ENCODE results near the gene ZBTB16.

Gene ZBTB16, protein sequence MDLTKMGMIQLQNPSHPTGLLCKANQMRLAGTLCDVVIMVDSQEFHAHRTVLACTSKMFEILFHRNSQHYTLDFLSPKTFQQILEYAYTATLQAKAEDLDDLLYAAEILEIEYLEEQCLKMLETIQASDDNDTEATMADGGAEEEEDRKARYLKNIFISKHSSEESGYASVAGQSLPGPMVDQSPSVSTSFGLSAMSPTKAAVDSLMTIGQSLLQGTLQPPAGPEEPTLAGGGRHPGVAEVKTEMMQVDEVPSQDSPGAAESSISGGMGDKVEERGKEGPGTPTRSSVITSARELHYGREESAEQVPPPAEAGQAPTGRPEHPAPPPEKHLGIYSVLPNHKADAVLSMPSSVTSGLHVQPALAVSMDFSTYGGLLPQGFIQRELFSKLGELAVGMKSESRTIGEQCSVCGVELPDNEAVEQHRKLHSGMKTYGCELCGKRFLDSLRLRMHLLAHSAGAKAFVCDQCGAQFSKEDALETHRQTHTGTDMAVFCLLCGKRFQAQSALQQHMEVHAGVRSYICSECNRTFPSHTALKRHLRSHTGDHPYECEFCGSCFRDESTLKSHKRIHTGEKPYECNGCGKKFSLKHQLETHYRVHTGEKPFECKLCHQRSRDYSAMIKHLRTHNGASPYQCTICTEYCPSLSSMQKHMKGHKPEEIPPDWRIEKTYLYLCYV

DNA sequence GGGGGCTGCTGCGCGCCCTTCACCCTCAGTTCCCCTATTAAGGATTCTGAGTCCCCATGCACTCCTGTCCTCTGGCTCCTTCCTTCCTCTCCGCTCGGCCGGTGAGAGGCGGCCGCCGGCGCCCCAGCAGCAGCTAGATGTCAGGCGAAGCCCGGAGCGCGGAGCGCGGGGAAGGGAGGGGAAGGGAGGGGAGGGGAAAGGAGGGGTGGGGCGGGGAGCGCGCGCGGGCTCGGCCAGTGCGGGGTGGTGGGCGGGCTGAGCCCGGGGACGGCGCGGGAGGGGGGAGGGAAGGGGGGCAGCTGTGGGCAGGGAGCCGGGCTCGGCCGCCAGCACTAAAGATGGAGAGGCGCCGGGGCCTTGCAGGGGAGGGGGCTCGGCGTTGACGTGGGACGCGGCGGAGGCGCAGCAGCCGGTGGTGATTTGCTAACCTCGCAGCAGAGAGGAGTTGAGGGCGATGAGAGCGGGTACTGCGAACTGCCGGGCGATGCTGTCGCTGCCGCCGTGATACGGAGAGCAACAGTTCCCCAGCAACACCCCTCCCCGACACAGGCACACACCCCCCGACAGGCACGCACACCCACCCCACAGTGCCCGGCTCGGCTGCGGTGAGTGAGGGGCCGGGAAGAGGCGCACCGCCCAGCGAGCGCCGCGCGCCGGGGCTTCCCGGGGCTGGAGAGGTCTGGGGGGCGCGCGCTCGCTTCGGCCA lies at the start of gene ZBTB16:
TSS of gene ZBTB16 (plus strand) at position 434 of the 706 bp plus-strand sequence. CDS start 3,590 bp downstream, outside the sequence.
- ChIA-PET CTCF (interaction anchor here (0.6 to 1.5 kb wide), 5 partner anchors 24 to 202 kb away, joined by 3 to 9 read pairs (median 3); no protein-coding TSS in a partner anchor), POLR2A (ENCODE audit: low non-redundant PET) (no interaction called here)
- TF ChIP-seq, protein P1, sequence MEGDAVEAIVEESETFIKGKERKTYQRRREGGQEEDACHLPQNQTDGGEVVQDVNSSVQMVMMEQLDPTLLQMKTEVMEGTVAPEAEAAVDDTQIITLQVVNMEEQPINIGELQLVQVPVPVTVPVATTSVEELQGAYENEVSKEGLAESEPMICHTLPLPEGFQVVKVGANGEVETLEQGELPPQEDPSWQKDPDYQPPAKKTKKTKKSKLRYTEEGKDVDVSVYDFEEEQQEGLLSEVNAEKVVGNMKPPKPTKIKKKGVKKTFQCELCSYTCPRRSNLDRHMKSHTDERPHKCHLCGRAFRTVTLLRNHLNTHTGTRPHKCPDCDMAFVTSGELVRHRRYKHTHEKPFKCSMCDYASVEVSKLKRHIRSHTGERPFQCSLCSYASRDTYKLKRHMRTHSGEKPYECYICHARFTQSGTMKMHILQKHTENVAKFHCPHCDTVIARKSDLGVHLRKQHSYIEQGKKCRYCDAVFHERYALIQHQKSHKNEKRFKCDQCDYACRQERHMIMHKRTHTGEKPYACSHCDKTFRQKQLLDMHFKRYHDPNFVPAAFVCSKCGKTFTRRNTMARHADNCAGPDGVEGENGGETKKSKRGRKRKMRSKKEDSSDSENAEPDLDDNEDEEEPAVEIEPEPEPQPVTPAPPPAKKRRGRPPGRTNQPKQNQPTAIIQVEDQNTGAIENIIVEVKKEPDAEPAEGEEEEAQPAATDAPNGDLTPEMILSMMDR (conservative IDR thresholded peaks at IDR 0.05; ENCODE audit: low read depth), result peak; percentile 46; the same call in 1 of the 2 replicates
- DNase-seq (ENCODE audit: low spot score), result peak; percentile 59
- peak within 1 kb of the TSS; percentile 93 for H3K27ac ChIP-seq

DNA sequence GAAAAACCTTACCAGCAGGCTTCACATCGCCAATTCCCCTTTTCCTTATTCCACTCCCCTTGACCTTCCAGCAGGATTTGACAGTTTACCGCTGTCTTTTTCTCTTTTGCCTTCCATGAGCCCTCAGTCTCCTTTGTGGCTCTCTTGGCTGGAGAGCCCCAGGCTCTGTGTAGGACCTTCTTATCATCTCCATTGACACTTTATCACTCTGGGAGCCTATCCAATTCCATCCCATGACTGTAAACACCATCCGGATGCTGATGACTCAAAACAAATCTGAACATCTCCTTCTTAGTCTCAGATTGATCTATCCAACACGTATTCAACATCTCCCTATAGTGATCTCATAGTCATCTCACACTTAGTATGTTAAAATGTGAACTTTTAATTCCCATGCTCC lies 48.6 kb upstream of the ZBTB16 start:
- CTCF ChIA-PET, result interaction anchor here (0.6 kb wide), 1 partner anchor 101 kb away, joined by 10 read pairs; no protein-coding TSS in a partner anchor
- no peak for DNase-seq (ENCODE audit: low spot score)

DNA sequence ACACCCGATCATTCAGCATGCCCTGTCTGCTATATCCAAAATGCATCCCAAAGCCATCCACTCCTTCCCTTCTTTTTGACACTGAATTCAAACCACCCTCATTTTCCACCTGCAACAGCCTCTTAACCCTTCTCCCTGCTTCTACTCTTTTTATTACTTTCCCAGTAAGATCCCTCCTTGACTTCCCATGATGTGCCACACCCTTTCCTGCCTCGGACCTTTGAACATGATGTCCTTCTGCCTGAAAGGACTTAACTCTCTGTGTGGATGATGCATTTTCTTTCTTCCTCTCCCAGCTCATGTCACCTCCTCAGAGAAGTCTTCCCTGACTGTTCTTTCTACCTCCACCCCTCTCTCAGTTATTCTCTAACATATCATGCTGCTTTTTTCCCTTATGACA lies 48.1 kb upstream of the ZBTB16 start:
- ChIA-PET CTCF (interaction anchor here (0.7 kb wide), 1 partner anchor 18 kb away, joined by 3 read pairs; no protein-coding TSS in a partner anchor), POLR2A (ENCODE audit: low non-redundant PET) (no interaction called here)
- no peak overlapping the region for H3K27ac ChIP-seq
- DNase-seq (ENCODE audit: low spot score), result no peak
- TF ChIP-seq, protein P1 (conservative IDR thresholded peaks at IDR 0.05; ENCODE audit: low read depth), result no peak

More for the DNA sequence above, 48.6 kb upstream of the ZBTB16 start:
- TF ChIP-seq, protein P1 (conservative IDR thresholded peaks at IDR 0.05; ENCODE audit: low read depth), result no peak
- no peak overlapping the region for H3K27ac ChIP-seq
- POLR2A ChIA-PET (ENCODE audit: low non-redundant PET), result no interaction called here

DNA sequence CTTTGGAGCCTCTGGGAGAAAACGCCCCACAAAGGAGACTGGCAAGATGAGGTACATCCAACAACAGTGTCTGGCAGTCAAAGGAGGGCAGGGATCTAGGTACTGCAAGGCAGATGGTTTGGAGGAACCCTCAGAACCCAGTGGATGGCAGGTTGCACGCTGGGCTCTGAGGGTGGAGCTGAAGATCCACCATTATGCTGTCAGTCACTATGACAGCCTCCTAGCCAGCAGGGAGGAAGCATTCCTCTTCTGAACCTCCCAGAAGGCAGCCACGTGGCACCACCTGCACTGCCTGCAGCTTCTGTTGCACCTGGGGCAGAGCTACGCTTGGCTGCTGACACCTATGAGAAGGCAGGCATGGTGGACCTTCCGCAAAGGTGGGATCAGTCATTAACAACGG lies 44.4 kb upstream of the ZBTB16 start:
- TF ChIP-seq, protein P1 (conservative IDR thresholded peaks at IDR 0.05; ENCODE audit: low read depth), result no peak
- no peak overlapping the region for H3K27ac ChIP-seq
- ChIA-PET POLR2A (ENCODE audit: low non-redundant PET) (interaction anchor here (0.6 kb wide), 1 partner anchor 18 kb away, joined by 3 read pairs; no protein-coding TSS in a partner anchor), CTCF (no interaction called here)
- no peak for DNase-seq (ENCODE audit: low spot score)

DNA sequence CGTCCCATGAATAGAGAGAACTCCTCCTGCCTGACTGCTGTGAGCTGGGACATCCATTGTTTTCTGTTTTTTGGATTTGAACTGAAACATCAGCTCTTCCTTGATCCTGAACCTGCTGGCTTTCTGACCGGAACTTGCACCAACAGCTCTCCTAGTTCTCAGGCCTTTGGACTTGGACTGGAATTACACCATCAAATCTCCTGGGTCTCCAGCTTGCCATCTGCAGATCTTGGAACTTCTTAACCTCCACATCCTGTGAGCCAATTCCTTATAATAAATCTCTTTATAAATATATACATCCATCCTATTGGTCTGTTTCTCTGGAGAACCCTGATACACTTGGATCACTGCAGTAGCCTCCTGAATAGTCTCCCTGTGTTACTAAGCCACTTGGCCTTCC lies 42.5 kb upstream of the ZBTB16 start:
- TF ChIP-seq, protein P1 (conservative IDR thresholded peaks at IDR 0.05; ENCODE audit: low read depth), result no peak
- POLR2A ChIA-PET (ENCODE audit: low non-redundant PET), result no interaction called here
- no peak for DNase-seq (ENCODE audit: low spot score)
- CTCF ChIA-PET, result no interaction called here
- no peak overlapping the region for H3K27ac ChIP-seq

DNA sequence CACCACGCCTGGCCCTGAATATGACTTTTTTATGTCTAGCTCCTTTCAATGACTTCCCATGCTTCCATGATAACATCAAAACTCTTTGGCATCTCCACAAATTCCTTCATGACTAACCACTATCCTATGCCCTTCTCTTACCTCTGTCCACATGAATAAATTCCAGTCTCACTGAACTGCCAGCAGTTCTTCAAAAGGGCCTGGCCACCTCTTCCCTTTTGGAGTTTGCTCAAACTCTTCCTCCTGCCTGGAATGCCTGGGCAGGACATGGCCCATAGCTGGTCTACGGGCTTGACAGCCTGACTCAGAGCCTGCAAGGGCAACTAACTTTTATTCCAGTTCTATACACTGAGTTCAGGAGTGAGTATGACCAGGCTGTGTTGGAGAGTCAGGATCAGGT lies 41.8 kb upstream of the ZBTB16 start:
- no peak overlapping the region for H3K27ac ChIP-seq
- no peak for DNase-seq (ENCODE audit: low spot score)
- CTCF ChIA-PET, result interaction anchor here (1.2 kb wide), 1 partner anchor 122 kb away, joined by 4 read pairs; no protein-coding TSS in a partner anchor
- TF ChIP-seq, protein P1 (conservative IDR thresholded peaks at IDR 0.05; ENCODE audit: low read depth), result no peak
- POLR2A ChIA-PET (ENCODE audit: low non-redundant PET), result no interaction called here
